Panc1 (cell line): Measurements from ENCODE around the gene SYCP2L. TPM values are rescaled to one million over a fixed set of nuclear protein-coding genes. Genes with fewer than 3 reads are reported as not detected.

Experiments used
- ATAC-seq: fragments of 200-7000 bp; cut with Tn5 transposase; 2 replicates; pipeline ENCODE4 v1.9.1; 2020; ENCODE audit warnings: mild to moderate bottlenecking, moderate library complexity
- Bru-seq: library from RNA; stranded (reverse); fragments of 400-500 nt; gene quantifications from one replicate; lab custom pipeline; 2021; lab: Mats Ljungman, UMichigan
- BruChase-seq, 2 experiments: library from RNA; stranded (reverse); fragments of 400-500 nt; gene quantifications; one replicate each; lab custom pipeline; 2021; lab: Mats Ljungman, UMichigan
- BruUV-seq: library from RNA; stranded (reverse); fragments of 400-500 nt; replicated peaks from 2 replicates; lab custom pipeline; 2021; lab: Mats Ljungman, UMichigan
- CTCF ChIA-PET: fragments of 300-600 bp; sonication (Branson Sonifier 250); formaldehyde crosslinking; loops from one replicate; lab custom pipeline; 2022; ENCODE audit warnings: antibody characterized with exemption; lab: Charles Lee
- POLR2A ChIA-PET: fragments of 300-600 bp; sonication (Branson Sonifier 250); formaldehyde crosslinking; loops from one replicate; lab custom pipeline; 2022; ENCODE audit warnings: antibody characterized with exemption; lab: Charles Lee
- DNase-seq: peaks from one replicate; pipeline ENCODE4 v3.0.0-alpha.2; 2010; ENCODE audit warnings: low read depth, low spot score
- H3K27ac ChIP-seq: 2 replicates; pipeline ENCODE4 v1.5.1; 2011; ENCODE audit warnings: mild to moderate bottlenecking, low read length, inconsistent platforms
- H3K27me3 ChIP-seq: fragments of 200-500 bp; sonication (Bioruptor generic); 2 replicates; pipeline ENCODE4 v1.6.0; 2014; ENCODE audit warnings: low read length, inconsistent platforms; ENCODE audit not compliant: control insufficient read depth, insufficient read depth
- H3K36me3 ChIP-seq: fragments of 200-500 bp; sonication (Bioruptor generic); 2 replicates; pipeline ENCODE4 v1.5.1; 2014; ENCODE audit warnings: inconsistent platforms, mild to moderate bottlenecking, low read length, moderate library complexity; ENCODE audit not compliant: control insufficient read depth, insufficient read depth
- H3K4me1 ChIP-seq: 2 replicates; pipeline ENCODE4 v1.5.1; 2011; ENCODE audit warnings: inconsistent platforms, mild to moderate bottlenecking, low read length, moderate library complexity; ENCODE audit not compliant: control insufficient read depth, insufficient read depth
- H3K4me3 ChIP-seq, 2 experiments: 2 replicates each; pipeline ENCODE4 v1.5.1; 2011 to 2012; ENCODE audit warnings: low read depth in 2 of 2, low read length in 2 of 2, mild to moderate bottlenecking in 2 of 2, inconsistent platforms in 1 of 2, moderate library complexity in 1 of 2
- H3K9me3 ChIP-seq: fragments of 200-500 bp; sonication (Bioruptor generic); 2 replicates; pipeline ENCODE4 v1.5.1; 2014; ENCODE audit warnings: low read depth, mild to moderate bottlenecking, inconsistent platforms, low read length, moderate library complexity; ENCODE audit not compliant: control insufficient read depth, insufficient read depth
- CTCF ChIP-seq: fragments of 450-650 bp; IDR thresholded peaks from 2 replicates; pipeline ENCODE4 v1.5.1; 2017; ENCODE audit warnings: mild to moderate bottlenecking
- POLR2AphosphoS5 ChIP-seq: IDR thresholded peaks from 2 replicates; pipeline ENCODE4 v1.6.1; 2012; ENCODE audit warnings: mild to moderate bottlenecking, low read depth, low read length, moderate library complexity
- REST ChIP-seq, 2 experiments: IDR thresholded peaks; 2 replicates each; pipeline ENCODE4 v1.6.1; 2011 to 2012; ENCODE audit warnings: low read depth in 2 of 2, control low read depth in 1 of 2, low read length in 1 of 2, mild to moderate bottlenecking in 1 of 2, moderate library complexity in 1 of 2; ENCODE audit not compliant: insufficient read depth in 1 of 2
- SIN3A ChIP-seq: IDR thresholded peaks from 2 replicates; pipeline ENCODE4 v1.6.1; 2012; ENCODE audit warnings: low read depth, mild to moderate bottlenecking, low read length, moderate library complexity, borderline replicate concordance; ENCODE audit not compliant: insufficient read depth
- TCF7L2 ChIP-seq: IDR thresholded peaks from 2 replicates; pipeline ENCODE4 v1.6.1; 2011; ENCODE audit warnings: mild to moderate bottlenecking, low read depth, low read length, inconsistent platforms
- in situ Hi-C: cut with HindIII; loops from 2 replicates; pipeline ENCODE4 v1.10.0; 2016; ENCODE audit warnings: low sequenced_read_pairs, low pct_unique_long_range_greater_than_20kb
- intact Hi-C: fragments of 100-400 bp; cut with micrococcal nuclease; formaldehyde crosslinking; loops from one replicate; pipeline ENCODE4 v1.10.0; 2022; ENCODE audit not compliant: unreplicated experiment
- long read RNA-seq: library from polyadenylated mRNA; unstranded; transcript quantifications from one replicate; pipeline ENCODE4 v2.0.0, GENCODE V29; 2021; ENCODE audit not compliant: unreplicated experiment
- polyA plus RNA-seq: library from polyadenylated mRNA; unstranded; fragments of >200 nt; gene quantifications from one replicate; pipeline ENCODE4 v1.2.1, GENCODE V29; 2012; ENCODE audit warnings: missing spikeins; ENCODE audit not compliant: insufficient read length
- total RNA-seq: library from RNA; stranded (reverse); gene quantifications from one replicate; pipeline ENCODE4 v1.2.1, GENCODE V29; 2021; ENCODE audit not compliant: unreplicated experiment

SYCP2L gene
- 2.4 TPM for total RNA-seq
- 1.2 TPM for polyA plus RNA-seq
- percentile 52 among the genes with signal in this experiment for Bru-seq, nascent RNA
- BruChase-seq, experiment 1, labeled RNA remaining after a 2-hour chase: percentile 55 among the genes with signal in this experiment
- BruChase-seq, experiment 2, labeled RNA remaining after a 6-hour chase: percentile 47 among the genes with signal in this experiment
- long read RNA-seq, partial matches to known transcripts: 0 of 5 reads
- long read RNA-seq, other reads (novel, unspliced or antisense): 5 of 5 reads

GRCh38 chr6:10886691-10887502, at the start of gene SYCP2L:
SYCP2L (plus strand) TSS chr6:10887052; CDS start chr6:10887127, 75 bp downstream.
- Histone ChIP-seq H3K27ac (peak within 1 kb of the TSS; percentile 69), H3K4me3 (peak within 1 kb of the TSS; percentile 66 to 87), H3K36me3 (no peaks in the 10 kb centered on the region), H3K9me3 (no peaks in the 10 kb centered on the region), H3K4me1 (peaks cover 7% of the 10 kb centered on the region), H3K27me3 (no peaks in the 10 kb centered on the region)
- TF ChIP-seq POLR2AphosphoS5 (peak; percentile 50; the same call in 1 of the 2 replicates), REST (IDR thresholded peaks at IDR 0.05; ENCODE audit: insufficient read depth in 1 of 2, low read depth in 2 of 2, low read length in 1 of 2) (no peak), TCF7L2 (no peak), CTCF (peak; percentile 83), SIN3A (0 out of 2 replicates have a peak, but pooled peaks have one; percentile 8)
- intact Hi-C loops (no loop called here), in situ Hi-C loops (no loop called here)
- CTCF ChIA-PET: interaction anchor here (0.6 to 1.2 kb wide), 5 partner anchors 9 to 409 kb away, joined by 3 to 4 read pairs (median 4); no protein-coding TSS in a partner anchor
- DNase-seq: peak; percentile 85
- BruUV-seq: no TSS peak
- POLR2A ChIA-PET: no interaction called here
- peak; percentile 94 for ATAC-seq

DNA sequence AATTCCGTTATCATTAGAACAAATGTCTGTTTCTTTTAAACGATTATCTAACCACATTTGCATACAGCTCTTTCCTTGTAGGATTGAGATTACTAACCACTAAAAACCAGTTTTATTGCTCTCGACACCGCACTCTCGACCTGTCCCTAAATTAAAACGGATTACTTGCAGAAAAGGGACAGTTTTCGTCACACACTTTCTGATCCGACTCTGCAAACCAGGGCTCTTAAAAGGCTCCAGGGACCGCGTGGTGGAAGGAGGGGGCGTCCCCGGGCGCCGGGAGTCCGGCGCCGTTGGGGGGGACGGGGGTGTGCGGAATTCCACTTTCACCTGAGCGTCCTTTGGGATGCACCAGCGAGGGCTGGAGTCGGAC, 49.2 kb upstream of the SYCP2L start:
- Histone ChIP-seq H3K27ac (peak overlapping the region; percentile 75), H3K4me3 (peak overlapping the region; percentile 86 to 92), H3K36me3 (no peaks in the 10 kb centered on the region), H3K27me3 (no peaks in the 10 kb centered on the region), H3K4me1 (peaks cover 4% of the 10 kb centered on the region; the same call in 1 of the 2 replicates), H3K9me3 (no peaks in the 10 kb centered on the region)
- ATAC-seq (peak; percentile 55), DNase-seq (no peak)
- ChIA-PET CTCF (no interaction called here), POLR2A (no interaction called here)
- BruUV-seq: no TSS peak
- TF ChIP-seq TCF7L2 (no peak), REST (IDR thresholded peaks at IDR 0.05; ENCODE audit: insufficient read depth in 1 of 2, low read depth in 2 of 2, low read length in 1 of 2) (no peak), SIN3A (no peak), CTCF (no peak), POLR2AphosphoS5 (no peak)
- intact Hi-C loops: no loop called here
- in situ Hi-C loops: no loop called here
